ENCODE data around the gene MRPL43.

- TF ChIP-seq POLR2A (IDR thresholded peaks at IDR 0.05) (no peak), CTCF (IDR thresholded peaks at IDR 0.05) (no peak), EP300 (IDR thresholded peaks at IDR 0.05) (no peak)
These were observed 21.6 kb upstream of the MRPL43 start for GRCh38 chr10:101008823-101009423.

Measured in suprapubic skin (tissue), 3 donors.